AG04450 (cell line): Measurements from ENCODE around the gene PTPRG. TPM values are rescaled to one million over a fixed set of nuclear protein-coding genes. Genes with fewer than 3 reads are reported as not detected.

Source experiments
- CTCF ChIA-PET: fragments of 300-600, 350-600 bp; formaldehyde crosslinking; extraction: SDS; loops from one replicate; lab custom pipeline; 2022; ENCODE audit warnings: antibody characterized with exemption, inconsistent platforms; lab: Charles Lee
- POLR2A ChIA-PET: fragments of 350-600 bp; formaldehyde crosslinking; extraction: SDS; loops from one replicate; lab custom pipeline; 2021; ENCODE audit warnings: antibody characterized with exemption, inconsistent platforms; lab: Yijun Ruan, JAX
- DNase-seq: peaks from one replicate; pipeline ENCODE4 v3.0.0-alpha.2; 2011; ENCODE audit warnings: low read depth, low spot score
- H3K27ac ChIP-seq: one replicate; pipeline ENCODE4 v1.5.1; 2012; ENCODE audit warnings: low read depth, low read length, control low read depth
- H3K27me3 ChIP-seq: one replicate; pipeline ENCODE4 v1.6.0; 2012; ENCODE audit warnings: low read length; ENCODE audit not compliant: control insufficient read depth, insufficient read depth
- H3K4me3 ChIP-seq: 2 replicates; pipeline ENCODE4 v1.5.1; 2011; ENCODE audit warnings: mild to moderate bottlenecking, low read depth, low read length, control low read depth
- H3K9me3 ChIP-seq: 2 replicates; pipeline ENCODE4 v1.5.1; 2012; ENCODE audit warnings: low read length; ENCODE audit not compliant: control insufficient read depth, insufficient read depth
- CTCF ChIP-seq: IDR thresholded peaks from 2 replicates; pipeline ENCODE4 v1.5.1; 2011; ENCODE audit warnings: low read depth, low read length, control low read depth, inconsistent platforms
- polyA plus RNA-seq: library from polyadenylated mRNA; depleted of rRNA; stranded (reverse); fragments of >200 nt; gene quantifications from 2 replicates; pipeline ENCODE4 v1.2.3, GENCODE V29; 2011

The PTPRG gene
- polyA plus RNA-seq, 1 experiment, result 26.5 TPM

- CTCF ChIA-PET, result interaction anchor here (1.6 to 2.4 kb wide), 2 partner anchors 10 to 657 kb away, joined by 3 to 10 read pairs; no protein-coding TSS in a partner anchor
- Histone ChIP-seq H3K27me3 (peaks cover 2% of the 10 kb centered on the region), H3K27ac (no peak overlapping the region), H3K4me3 (no peak overlapping the region), H3K9me3 (no peaks in the 10 kb centered on the region)
- no peak for TF ChIP-seq CTCF
- POLR2A ChIA-PET, result no interaction called here
- DNase-seq, result no peak
These were observed 29.8 kb upstream of the PTPRG start for GRCh38 chr3:61531528-61531927.

GRCh38 chr3:61532739-61533500 lies 28.5 kb upstream of the PTPRG start:
- no peaks in the 10 kb centered on the region for H3K9me3 ChIP-seq
- H3K27me3 ChIP-seq, result peaks cover 2% of the 10 kb centered on the region
- no peak for TF ChIP-seq CTCF
- no peak overlapping the region for H3K27ac ChIP-seq
- POLR2A ChIA-PET, result no interaction called here
- CTCF ChIA-PET, result no interaction called here
- DNase-seq, result no peak
- H3K4me3 ChIP-seq, result no peak overlapping the region

GRCh38 chr3:61535826-61536225 lies 25.5 kb upstream of the PTPRG start:
- no peak overlapping the region for H3K4me3 ChIP-seq
- ChIA-PET CTCF (no interaction called here), POLR2A (no interaction called here)
- H3K9me3 ChIP-seq, result no peaks in the 10 kb centered on the region
- no peaks in the 10 kb centered on the region for H3K27me3 ChIP-seq
- no peak overlapping the region for H3K27ac ChIP-seq
- TF ChIP-seq CTCF, result no peak
- no peak for DNase-seq

- DNase-seq, result no peak
- Histone ChIP-seq H3K9me3 (no peaks in the 10 kb centered on the region), H3K4me3 (no peak overlapping the region), H3K27me3 (no peaks in the 10 kb centered on the region), H3K27ac (no peak overlapping the region)
- no peak for TF ChIP-seq CTCF
- POLR2A ChIA-PET, result no interaction called here
- CTCF ChIA-PET, result interaction anchor here (1.3 kb wide), 1 partner anchor 651 kb away, joined by 3 read pairs; no protein-coding TSS in a partner anchor
These were observed 24.0 kb upstream of the PTPRG start for GRCh38 chr3:61537366-61537765.

GRCh38 chr3:61538486-61538885 lies 22.9 kb upstream of the PTPRG start:
- no peak for TF ChIP-seq CTCF
- ChIA-PET CTCF (no interaction called here), POLR2A (no interaction called here)
- Histone ChIP-seq H3K9me3 (no peaks in the 10 kb centered on the region), H3K4me3 (no peak overlapping the region), H3K27ac (no peak overlapping the region), H3K27me3 (no peaks in the 10 kb centered on the region)
- DNase-seq, result no peak
